ENCODE data around the gene TIMM23.
"Not testable (repeated sequence)": the region's sequence is repeated elsewhere in the genome, so short reads cannot be mapped to it uniquely, and the experiment has no call there.

TIMM23 gene

GRCh38 chr10:45972106-45972812 lies at the start of gene TIMM23:
Gene TIMM23 (plus strand): TSS chr10:45972489. CDS start chr10:45972625, 136 bp downstream.
- peak; percentile 59 to 77 (median 72) for DNase-seq (ENCODE audit: low read depth in 3 of 3, low spot score in 1 of 3)

GRCh38 chr10:45926790-45927189 lies 45.5 kb upstream of the TIMM23 start:
- not testable (repeated sequence) for DNase-seq (ENCODE audit: low read depth in 3 of 3, low spot score in 1 of 3)

- DNase-seq (ENCODE audit: low read depth in 3 of 3, low spot score in 1 of 3), result not testable (repeated sequence)
Measured at GRCh38 chr10:45931305-45931704, 41.0 kb upstream of the TIMM23 start.

- DNase-seq (ENCODE audit: low read depth in 3 of 3, low spot score in 1 of 3), result not testable (repeated sequence)
Measured at GRCh38 chr10:45934788-45935187, 37.5 kb upstream of the TIMM23 start.

GRCh38 chr10:45939176-45939697 lies 33.1 kb upstream of the TIMM23 start:
- not testable (repeated sequence) for DNase-seq (ENCODE audit: low read depth in 3 of 3, low spot score in 1 of 3)

DNA sequence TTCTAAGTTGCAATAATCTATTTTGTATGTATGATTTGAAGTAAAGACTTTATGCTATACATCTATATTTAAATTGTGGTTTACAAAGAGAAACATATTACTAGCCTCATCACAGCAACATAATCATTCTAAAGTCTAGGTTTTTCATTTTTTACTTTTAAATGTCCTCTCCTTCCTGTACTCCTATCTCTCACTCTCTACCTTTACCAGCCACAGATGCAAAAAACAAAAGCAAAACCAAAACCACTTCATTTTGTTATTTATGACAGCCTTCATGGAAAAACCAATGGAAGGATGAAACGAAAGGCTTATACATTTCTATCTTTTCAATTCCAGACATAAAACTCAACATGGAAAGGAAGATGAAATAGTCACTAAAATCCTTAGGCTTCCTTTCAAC lies 31.1 kb upstream of the TIMM23 start:
- not testable (repeated sequence) for DNase-seq (ENCODE audit: low read depth in 3 of 3, low spot score in 1 of 3)

- DNase-seq (ENCODE audit: low read depth in 3 of 3, low spot score in 1 of 3), result not testable (repeated sequence)
Measured at GRCh38 chr10:45945476-45945875, 26.8 kb upstream of the TIMM23 start.

- DNase-seq (ENCODE audit: low read depth in 3 of 3, low spot score in 1 of 3), result not testable (repeated sequence)
Measured at GRCh38 chr10:45947363-45947762, 24.9 kb upstream of the TIMM23 start.

DNA sequence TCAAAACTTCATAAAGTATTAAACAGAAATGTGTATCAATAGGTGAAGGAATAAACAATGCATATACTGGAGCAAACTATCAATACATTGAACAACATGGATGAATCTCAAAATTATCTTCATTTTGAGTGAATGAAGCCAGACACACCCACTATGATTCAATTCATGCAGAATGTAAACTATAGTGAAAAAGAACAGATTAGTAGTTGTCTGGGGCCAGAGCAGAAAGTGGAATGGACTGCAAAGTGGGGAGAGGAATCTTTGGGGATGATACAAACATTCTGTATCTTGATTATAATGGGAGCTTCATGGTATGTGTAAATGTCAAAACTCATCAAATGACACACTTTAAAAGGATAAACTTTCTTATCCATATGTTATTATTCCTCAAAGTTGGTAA lies 23.5 kb upstream of the TIMM23 start:
- not testable (repeated sequence) for DNase-seq (ENCODE audit: low read depth in 3 of 3, low spot score in 1 of 3)

GRCh38 chr10:45954367-45954766 lies 17.9 kb upstream of the TIMM23 start:
- DNase-seq (ENCODE audit: low read depth in 3 of 3, low spot score in 1 of 3), result not testable (repeated sequence)

DNA sequence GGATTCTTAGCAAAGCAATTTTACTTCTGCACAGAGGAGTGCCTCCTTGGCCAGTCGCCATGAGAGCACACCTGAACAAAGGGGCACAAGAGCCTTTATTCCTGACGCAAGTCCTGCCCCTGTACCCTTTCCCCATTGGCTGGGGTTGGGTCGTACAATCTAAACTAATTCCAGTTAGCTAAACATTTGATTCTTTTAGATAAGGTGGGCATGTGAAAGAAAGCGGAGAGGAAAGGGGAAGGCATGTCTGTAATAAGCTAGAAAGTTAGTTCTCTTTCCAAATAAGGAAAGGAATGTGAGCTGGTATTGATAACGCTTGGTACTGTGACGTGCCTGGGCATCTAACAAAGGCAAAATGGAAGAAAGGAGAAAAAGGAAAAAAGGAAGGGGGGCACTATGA lies 15.7 kb upstream of the TIMM23 start:
- not testable (repeated sequence) for DNase-seq (ENCODE audit: low read depth in 3 of 3, low spot score in 1 of 3)

DNA sequence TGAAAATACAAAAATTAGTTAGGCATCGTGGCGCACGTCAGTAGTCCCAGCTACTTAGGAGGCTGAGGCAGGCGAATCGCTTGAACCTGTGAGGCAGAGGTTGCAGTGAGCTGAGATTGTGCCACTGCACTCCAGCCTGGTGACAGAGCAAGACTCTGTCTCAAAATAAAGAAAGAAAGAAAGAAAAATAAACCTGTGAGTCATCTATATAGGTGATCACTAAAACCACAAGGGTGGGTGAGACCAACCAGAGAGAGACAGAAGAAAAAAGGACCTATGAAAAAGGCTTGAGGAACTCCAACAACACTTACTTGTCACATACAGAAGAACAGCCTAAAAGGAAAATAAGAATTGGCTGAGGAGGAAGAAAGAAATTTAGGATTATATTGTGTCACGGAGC lies 14.4 kb upstream of the TIMM23 start:
- not testable (repeated sequence) for DNase-seq (ENCODE audit: low read depth in 3 of 3, low spot score in 1 of 3)

DNA sequence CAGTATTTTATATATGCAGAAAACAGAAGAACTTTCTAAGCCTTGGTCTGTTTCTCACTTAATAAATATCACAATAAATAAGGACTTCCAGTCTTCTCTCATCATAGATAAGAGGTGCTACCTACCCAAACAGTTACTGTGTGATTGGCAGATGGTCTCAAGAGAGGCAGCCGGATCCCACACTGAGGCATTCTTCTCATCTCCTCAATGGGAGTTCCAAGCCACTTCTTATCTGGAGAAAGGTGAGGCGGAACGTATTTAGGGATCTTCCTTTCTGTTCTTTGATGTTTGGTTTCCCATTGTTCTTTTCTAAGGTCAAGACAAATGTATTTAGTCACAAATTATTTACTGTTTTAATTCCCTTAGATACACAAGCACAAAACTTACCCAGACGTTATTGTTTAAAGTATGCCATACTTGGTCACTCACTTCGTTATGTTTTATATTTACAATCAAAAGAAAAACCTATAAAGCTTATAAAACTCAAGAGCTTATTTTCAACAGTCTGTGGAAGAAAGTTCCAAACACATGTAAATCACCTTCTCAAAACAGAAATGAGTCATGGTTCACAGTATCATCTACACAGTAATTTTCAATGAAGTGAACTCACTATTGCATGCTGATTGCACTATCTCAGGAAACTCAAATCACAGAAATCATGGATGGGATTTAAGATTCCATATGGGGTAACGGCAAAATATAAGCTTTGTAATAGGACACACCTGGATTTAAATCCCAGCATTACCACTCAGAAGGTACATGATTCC lies 9.4 kb upstream of the TIMM23 start:
- DNase-seq (ENCODE audit: low read depth in 3 of 3, low spot score in 1 of 3), result not testable (repeated sequence)

DNA sequence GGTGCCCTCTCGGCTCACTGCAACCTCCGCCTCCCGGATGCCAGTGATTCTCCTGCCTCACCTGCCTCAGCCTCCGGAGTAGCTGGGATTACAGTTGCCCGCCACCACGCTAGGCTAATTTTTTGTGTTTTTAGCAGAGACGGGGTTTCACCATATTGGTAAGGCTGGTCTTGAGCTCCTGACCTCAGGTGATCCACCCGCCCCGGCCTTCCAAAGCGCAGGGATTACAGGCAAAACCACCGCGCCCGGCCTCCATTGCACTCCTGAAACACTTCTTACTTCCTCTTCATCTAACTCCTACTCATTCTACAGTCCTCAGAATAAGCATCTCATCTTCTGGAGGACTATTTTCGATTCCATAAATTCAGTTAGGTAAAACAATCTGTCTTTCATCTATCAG lies 1.3 kb upstream of the TIMM23 start:
- not testable (repeated sequence) for DNase-seq (ENCODE audit: low read depth in 3 of 3, low spot score in 1 of 3)

DNA sequence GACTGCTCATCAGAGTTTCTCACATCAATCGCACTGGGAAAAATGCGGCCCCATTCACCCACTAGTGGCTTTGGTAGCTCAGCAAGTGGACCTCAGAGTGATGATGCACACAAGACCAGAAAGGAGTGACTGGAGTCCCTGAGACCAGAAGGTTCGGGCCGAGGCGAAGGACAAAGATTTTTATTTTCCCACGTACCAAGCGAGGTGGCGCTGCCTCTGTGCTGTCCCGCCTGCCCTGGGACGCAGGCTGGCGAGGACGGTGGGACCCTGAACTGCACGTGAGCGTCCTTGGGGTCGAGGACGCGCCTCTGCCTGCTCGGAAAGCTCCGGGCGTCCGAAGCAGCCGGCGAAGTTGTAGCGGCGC lies 565 bp upstream of the TIMM23 start:
- not testable (repeated sequence) for DNase-seq (ENCODE audit: low read depth in 3 of 3, low spot score in 1 of 3)

DNA sequence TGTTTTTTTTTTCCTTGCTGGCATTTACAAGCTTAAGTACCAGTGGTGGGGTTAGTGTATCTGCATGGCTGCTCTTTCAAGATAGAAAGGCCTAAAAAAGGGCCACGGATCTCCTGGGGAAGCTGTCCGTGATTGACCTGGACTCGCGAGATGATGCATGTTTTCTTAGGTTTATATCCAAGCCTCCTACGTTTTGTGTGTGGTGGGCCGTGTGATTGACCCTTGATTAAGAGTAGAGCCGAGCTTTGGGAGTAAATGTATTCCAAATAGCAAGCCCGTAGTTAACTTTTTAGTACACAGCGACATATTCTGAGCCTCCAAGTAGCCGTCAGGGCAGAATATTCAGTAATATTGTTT lies 502 bp downstream of the TIMM23 start:
- DNase-seq (ENCODE audit: low read depth in 3 of 3, low spot score in 1 of 3), result not testable (repeated sequence)

DNA sequence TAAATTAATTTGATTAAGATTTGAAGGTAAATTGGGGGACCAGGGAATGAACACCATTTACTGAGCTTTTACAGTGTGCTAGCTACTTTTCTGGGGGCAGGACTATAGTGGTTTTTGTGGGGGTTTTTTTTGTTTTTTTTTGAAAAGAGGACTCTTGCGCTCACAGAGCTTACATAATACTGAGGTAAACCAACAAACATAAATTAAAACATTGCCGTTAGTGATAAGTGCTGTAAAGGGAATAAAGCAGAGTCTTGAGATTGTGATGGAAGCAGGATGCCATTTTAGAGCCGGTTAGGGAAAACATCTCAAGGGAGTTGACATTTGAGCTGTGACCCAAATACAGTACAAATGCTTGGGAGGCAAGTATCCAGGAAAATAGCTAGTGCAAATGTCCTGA lies 1.8 kb downstream of the TIMM23 start:
- not testable (repeated sequence) for DNase-seq (ENCODE audit: low read depth in 3 of 3, low spot score in 1 of 3)

DNA sequence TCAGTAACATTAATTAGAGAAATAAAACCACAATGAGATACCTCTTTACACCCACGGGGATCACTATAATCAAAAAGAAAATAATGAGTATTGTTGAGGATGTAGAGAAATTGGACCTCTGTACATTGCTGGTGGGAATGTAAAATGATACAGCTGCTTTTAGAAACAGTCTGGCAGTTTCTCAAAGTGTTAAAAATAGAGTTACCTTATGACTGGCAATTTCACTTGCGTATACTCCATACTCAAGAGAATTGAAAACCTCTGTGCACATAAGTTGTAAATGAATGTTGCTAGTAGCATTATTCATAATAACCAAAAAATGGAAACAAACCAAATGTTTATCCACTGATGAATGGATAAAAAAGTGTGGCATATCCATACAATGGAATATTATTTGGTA lies 6.3 kb downstream of the TIMM23 start:
- DNase-seq (ENCODE audit: low read depth in 3 of 3, low spot score in 1 of 3), result not testable (repeated sequence)

DNA sequence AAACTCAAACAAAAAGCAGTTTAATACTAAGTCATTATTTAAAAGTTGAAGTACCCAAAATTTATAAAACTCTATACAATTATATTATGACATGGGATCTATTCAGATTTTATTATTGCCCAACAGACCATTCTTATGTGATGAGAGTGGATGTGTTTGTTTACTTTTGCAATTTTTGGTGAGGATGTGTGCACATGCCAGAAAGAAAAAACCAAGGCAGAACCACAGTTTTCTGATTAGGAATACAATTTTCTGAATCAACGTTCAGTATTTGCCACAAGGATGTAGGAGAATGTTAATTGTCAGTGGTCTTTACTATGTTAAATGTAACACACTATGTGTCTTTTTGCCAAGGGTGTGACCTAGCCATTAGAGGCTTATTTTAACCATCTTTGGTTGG lies 9.1 kb downstream of the TIMM23 start:
- not testable (repeated sequence) for DNase-seq (ENCODE audit: low read depth in 3 of 3, low spot score in 1 of 3)

GRCh38 chr10:45983538-45984186 lies 11.4 kb downstream of the TIMM23 start:
- not testable (repeated sequence) for DNase-seq (ENCODE audit: low read depth in 3 of 3, low spot score in 1 of 3)

DNA sequence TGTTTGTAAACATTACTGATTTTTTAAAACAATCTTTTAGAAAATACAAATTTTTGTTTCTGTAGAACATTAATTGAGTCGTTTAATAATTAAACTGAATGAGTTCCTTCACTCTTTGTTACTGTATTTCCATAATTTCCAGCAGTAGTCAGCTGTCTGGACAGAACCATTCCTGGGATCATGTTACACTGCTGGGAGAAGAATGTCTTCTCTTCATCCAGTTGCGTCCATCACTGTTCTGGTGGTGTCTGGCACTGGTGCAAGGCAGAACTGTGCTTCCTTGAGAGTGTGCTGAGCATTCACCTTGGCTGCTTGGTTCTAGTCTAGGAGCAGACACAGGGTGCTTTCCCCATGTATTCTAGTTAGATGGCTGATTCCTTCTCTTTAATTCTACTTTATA lies 12.2 kb downstream of the TIMM23 start:
- not testable (repeated sequence) for DNase-seq (ENCODE audit: low read depth in 3 of 3, low spot score in 1 of 3)

DNA sequence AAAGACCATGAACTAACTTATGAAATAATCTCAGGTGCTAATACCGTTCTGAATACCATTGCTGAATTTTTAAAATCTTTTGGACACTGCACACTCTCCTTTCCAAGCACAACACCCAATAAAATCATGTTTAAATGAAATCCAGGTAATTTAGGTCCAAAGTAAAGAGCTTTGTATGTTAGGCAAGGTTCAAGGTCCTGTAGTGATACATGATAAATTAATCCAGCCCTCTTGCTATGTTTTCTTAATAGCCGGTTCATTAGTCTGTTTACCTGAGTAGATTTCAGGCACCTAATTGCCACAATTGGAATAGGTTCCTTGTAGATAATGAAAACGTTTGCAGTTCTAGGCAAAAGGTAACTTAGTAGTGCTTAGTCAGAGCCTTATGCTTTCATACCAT lies 13.3 kb downstream of the TIMM23 start:
- DNase-seq (ENCODE audit: low read depth in 3 of 3, low spot score in 1 of 3), result not testable (repeated sequence)

Data from stimulated activated CD4-positive, alpha-beta T cell treated with anti-CD3 and anti-CD28 coated beads, TNF-alpha, amount 100 ng/mL, for 1 hour (primary cell).